HEK293 (cell line): Measurements from ENCODE around the gene SNRNP70.

Experiments
- BCL11A ChIP-seq: fragments of 450-650 bp; formaldehyde crosslinking; IDR thresholded peaks from 2 replicates; pipeline ENCODE4 v1.5.1; 2016; ENCODE audit warnings: low read depth, missing biosample characterization, missing genetic modification characterization
- EGR2 ChIP-seq: fragments of 450-650 bp; formaldehyde crosslinking; IDR thresholded peaks from 2 replicates; pipeline ENCODE4 v1.5.1; 2016; ENCODE audit warnings: low read depth, missing biosample characterization, missing genetic modification characterization
- KLF1 ChIP-seq: fragments of 450-650 bp; formaldehyde crosslinking; IDR thresholded peaks from 2 replicates; pipeline ENCODE4 v1.5.1; 2016; ENCODE audit warnings: missing biosample characterization, missing genetic modification characterization
- OVOL3 ChIP-seq: fragments of 450-650 bp; formaldehyde crosslinking; IDR thresholded peaks from 2 replicates; pipeline ENCODE4 v1.5.1; 2016; ENCODE audit warnings: missing biosample characterization, missing genetic modification characterization
- PRDM1 ChIP-seq: fragments of 450-650 bp; formaldehyde crosslinking; IDR thresholded peaks from 2 replicates; pipeline ENCODE4; 2016; ENCODE audit warnings: missing biosample characterization, missing genetic modification characterization
- REPIN1 ChIP-seq: fragments of 450-650 bp; formaldehyde crosslinking; IDR thresholded peaks from 2 replicates; pipeline ENCODE4 v1.5.1; 2017; ENCODE audit warnings: missing biosample characterization, missing genetic modification characterization, low read depth
- REST ChIP-seq: fragments of 450-650 bp; formaldehyde crosslinking; IDR thresholded peaks from 2 replicates; pipeline ENCODE4 v1.5.1; 2016; ENCODE audit warnings: missing biosample characterization, missing genetic modification characterization
- SP3 ChIP-seq: fragments of 450-650 bp; formaldehyde crosslinking; IDR thresholded peaks from 2 replicates; pipeline ENCODE4 v1.5.1; 2016; ENCODE audit warnings: missing biosample characterization, missing genetic modification characterization
- ZBTB10 ChIP-seq: fragments of 450-650 bp; formaldehyde crosslinking; IDR thresholded peaks from 2 replicates; pipeline ENCODE4 v1.5.1; 2016; ENCODE audit warnings: missing biosample characterization, missing genetic modification characterization
- ZBTB49 ChIP-seq: fragments of 450-650 bp; formaldehyde crosslinking; IDR thresholded peaks from 2 replicates; pipeline ENCODE4 v1.5.1; 2016; ENCODE audit warnings: missing biosample characterization, missing genetic modification characterization, low read depth
- ZFHX2 ChIP-seq: fragments of 450-650 bp; formaldehyde crosslinking; conservative IDR thresholded peaks from 2 replicates; pipeline ENCODE4 v1.5.1; 2016; ENCODE audit warnings: missing biosample characterization, missing genetic modification characterization
- ZIC2 ChIP-seq: fragments of 450-650 bp; formaldehyde crosslinking; IDR thresholded peaks from 2 replicates; pipeline ENCODE4 v1.5.1; 2016; ENCODE audit warnings: missing biosample characterization, missing genetic modification characterization
- ZNF112 ChIP-seq: fragments of 450-650 bp; formaldehyde crosslinking; IDR thresholded peaks from 2 replicates; pipeline ENCODE4 v1.5.0; 2017; ENCODE audit warnings: missing biosample characterization, missing genetic modification characterization
- ZNF121 ChIP-seq: fragments of 450-650 bp; formaldehyde crosslinking; IDR thresholded peaks from 2 replicates; pipeline ENCODE4 v1.5.1; 2016; ENCODE audit warnings: missing biosample characterization, missing genetic modification characterization
- ZNF138 ChIP-seq: fragments of 450-650 bp; formaldehyde crosslinking; IDR thresholded peaks from 2 replicates; pipeline ENCODE4 v1.5.1; 2016; ENCODE audit warnings: missing biosample characterization, missing genetic modification characterization, borderline replicate concordance
- ZNF146 ChIP-seq: fragments of 450-650 bp; formaldehyde crosslinking; IDR thresholded peaks from 2 replicates; pipeline ENCODE4 v1.5.1; 2016; ENCODE audit warnings: missing biosample characterization, missing genetic modification characterization
- ZNF211 ChIP-seq: fragments of 450-650 bp; formaldehyde crosslinking; IDR thresholded peaks from 2 replicates; pipeline ENCODE4 v1.5.1; 2016; ENCODE audit warnings: low read depth, missing biosample characterization, missing genetic modification characterization
- ZNF311 ChIP-seq: fragments of 450-650 bp; formaldehyde crosslinking; IDR thresholded peaks from 2 replicates; pipeline ENCODE4 v1.5.1; 2017; ENCODE audit warnings: missing biosample characterization, missing genetic modification characterization, borderline replicate concordance
- ZNF324 ChIP-seq: fragments of 450-650 bp; formaldehyde crosslinking; IDR thresholded peaks from 2 replicates; pipeline ENCODE4 v1.5.1; 2016; ENCODE audit warnings: missing biosample characterization, missing genetic modification characterization
- ZNF449 ChIP-seq: fragments of 450-650 bp; formaldehyde crosslinking; IDR thresholded peaks from 2 replicates; pipeline ENCODE4 v1.5.1; 2017; ENCODE audit warnings: missing biosample characterization, mild to moderate bottlenecking, missing genetic modification characterization, moderate library complexity
- ZNF488 ChIP-seq: fragments of 450-650 bp; formaldehyde crosslinking; IDR thresholded peaks from 2 replicates; pipeline ENCODE4 v1.5.1; 2016; ENCODE audit warnings: missing biosample characterization, missing genetic modification characterization
- ZNF514 ChIP-seq: fragments of 450-650 bp; formaldehyde crosslinking; IDR thresholded peaks from 2 replicates; pipeline ENCODE4 v1.5.1; 2016; ENCODE audit warnings: missing biosample characterization, missing genetic modification characterization
- ZNF521 ChIP-seq: fragments of 450-650 bp; formaldehyde crosslinking; IDR thresholded peaks from 2 replicates; pipeline ENCODE4 v1.5.1; 2017; ENCODE audit warnings: missing biosample characterization, mild to moderate bottlenecking, missing genetic modification characterization
- ZNF610 ChIP-seq: fragments of 450-650 bp; formaldehyde crosslinking; IDR thresholded peaks from 2 replicates; pipeline ENCODE4 v1.5.1; 2016; ENCODE audit warnings: missing biosample characterization, missing genetic modification characterization, borderline replicate concordance
- ZNF623 ChIP-seq: fragments of 450-650 bp; formaldehyde crosslinking; IDR thresholded peaks from 2 replicates; pipeline ENCODE4 v1.5.1; 2016; ENCODE audit warnings: missing biosample characterization, missing genetic modification characterization
- ZNF664 ChIP-seq: fragments of 450-650 bp; formaldehyde crosslinking; IDR thresholded peaks from 2 replicates; pipeline ENCODE4 v1.5.1; 2016; ENCODE audit warnings: missing biosample characterization, missing genetic modification characterization
- ZNF707 ChIP-seq: fragments of 450-650 bp; formaldehyde crosslinking; IDR thresholded peaks from 2 replicates; pipeline ENCODE4 v1.5.1; 2016; ENCODE audit warnings: missing biosample characterization, missing genetic modification characterization
- ZNF791 ChIP-seq: fragments of 450-650 bp; formaldehyde crosslinking; IDR thresholded peaks from 2 replicates; pipeline ENCODE4 v1.5.1; 2016; ENCODE audit warnings: missing biosample characterization, missing genetic modification characterization

Gene SNRNP70

GRCh38 chr19:49085020-49085867, at the start of gene SNRNP70 (continued):
- peak; percentile 85; the same call in 1 of the 2 replicates for TF ChIP-seq ZNF324
- 0 out of 2 replicates have a peak, but pooled peaks have one; percentile 23 for TF ChIP-seq ZNF623 (tag by site-specific recombination)
- TF ChIP-seq ZNF311 (tag by site-specific recombination): no peak
- TF ChIP-seq BCL11A: 0 out of 2 replicates have a peak, but pooled peaks have one; percentile 10
- TF ChIP-seq ZNF707 (tag by site-specific recombination): no peak
- TF ChIP-seq ZNF121 (tag by site-specific recombination): 0 out of 2 replicates have a peak, but pooled peaks have one; percentile 49
- TF ChIP-seq REST: no peak; the same call in 1 of the 2 replicates
- TF ChIP-seq ZNF211 (tag by site-specific recombination): no peak
- peak; percentile 70 for TF ChIP-seq KLF1 (tag by site-specific recombination)
- peak; percentile 76 for TF ChIP-seq EGR2 (tag by site-specific recombination)
- no peak for TF ChIP-seq ZBTB49 (tag by site-specific recombination)
- peak; percentile 95 for TF ChIP-seq SP3 (tag by site-specific recombination)
- TF ChIP-seq ZNF514 (tag by site-specific recombination): no peak
- TF ChIP-seq ZNF610: peak; percentile 73
- peak; percentile 62; the same call in 1 of the 2 replicates for TF ChIP-seq ZNF449 (tag by site-specific recombination)
- TF ChIP-seq ZNF112 (tag by site-specific recombination): no peak
- peak; percentile 86 for TF ChIP-seq ZIC2
- TF ChIP-seq ZNF146 (tag by site-specific recombination): peak; percentile 62; the same call in 1 of the 2 replicates
- peak; percentile 86; the same call in 1 of the 2 replicates for TF ChIP-seq ZBTB10 (tag by site-specific recombination)
- no peak; the same call in 1 of the 2 replicates for TF ChIP-seq ZNF488
- TF ChIP-seq ZNF138 (tag by site-specific recombination): 0 out of 2 replicates have a peak, but pooled peaks have one; percentile 74
- peak; percentile 86; the same call in 1 of the 2 replicates for TF ChIP-seq REPIN1 (tag by site-specific recombination)
- TF ChIP-seq ZFHX2 (tag by site-specific recombination): peak; percentile 90
- peak; percentile 14; the same call in 1 of the 2 replicates for TF ChIP-seq ZNF664 (tag by site-specific recombination)
- TF ChIP-seq OVOL3 (tag by site-specific recombination): peak; percentile 92
- TF ChIP-seq PRDM1 (tag by site-specific recombination): no peak
- no peak for TF ChIP-seq ZNF521
- peak; percentile 70; the same call in 1 of the 2 replicates for TF ChIP-seq ZNF791 (tag by site-specific recombination)
